Midbrain (tissue), 1 donor: ENCODE results near the gene ST8SIA4.

ENCODE experiments used
- DNase-seq: peaks from one replicate; lab custom pipeline; 2025; lab: John Stamatoyannopoulos, UW

The ST8SIA4 gene

GRCh38 chr5:100867039-100867562 is 36.0 kb downstream of the ST8SIA4 start:
- no peak for DNase-seq

GRCh38 chr5:100864931-100865330 is 38.2 kb downstream of the ST8SIA4 start:
- DNase-seq: no peak

GRCh38 chr5:100863739-100864138 is 39.3 kb downstream of the ST8SIA4 start:
- no peak for DNase-seq

- no peak for DNase-seq
Observed at GRCh38 chr5:100861148-100861547, 41.9 kb downstream of the ST8SIA4 start.

GRCh38 chr5:100860407-100860806 is 42.7 kb downstream of the ST8SIA4 start:
- DNase-seq: no peak

- no peak for DNase-seq
Observed at GRCh38 chr5:100858987-100859545, 44.0 kb downstream of the ST8SIA4 start.

GRCh38 chr5:100856462-100856861 is 46.6 kb downstream of the ST8SIA4 start:
- no peak for DNase-seq

GRCh38 chr5:100855937-100856430 is 47.1 kb downstream of the ST8SIA4 start:
- no peak for DNase-seq

- DNase-seq: no peak
Observed at GRCh38 chr5:100855295-100855694, 47.8 kb downstream of the ST8SIA4 start.

- DNase-seq: no peak
Observed at GRCh38 chr5:100854591-100854990, 48.5 kb downstream of the ST8SIA4 start.

GRCh38 chr5:100853582-100853981 is 49.5 kb downstream of the ST8SIA4 start:
- DNase-seq: no peak

- DNase-seq: no peak
Observed at GRCh38 chr5:100852988-100853449, 50.1 kb downstream of the ST8SIA4 start.

- DNase-seq: no peak
Observed at GRCh38 chr5:100852051-100852450, 51.0 kb downstream of the ST8SIA4 start.

- no peak for DNase-seq
Observed at GRCh38 chr5:100846772-100847171, 56.3 kb downstream of the ST8SIA4 start.

- DNase-seq: no peak
Observed at GRCh38 chr5:100842080-100842479, 61.0 kb downstream of the ST8SIA4 start.

GRCh38 chr5:100841358-100842076 is 61.6 kb downstream of the ST8SIA4 start:
- DNase-seq: no peak

- no peak for DNase-seq
Observed at GRCh38 chr5:100840789-100841188, 62.3 kb downstream of the ST8SIA4 start.

GRCh38 chr5:100840370-100840769 is 62.7 kb downstream of the ST8SIA4 start:
- no peak for DNase-seq

GRCh38 chr5:100838048-100838473 is 65.0 kb downstream of the ST8SIA4 start:
- no peak for DNase-seq

GRCh38 chr5:100834519-100834918 is 68.6 kb downstream of the ST8SIA4 start:
- no peak for DNase-seq

- no peak for DNase-seq
Observed at GRCh38 chr5:100832252-100833230, 70.5 kb downstream of the ST8SIA4 start.

- no peak for DNase-seq
Observed at GRCh38 chr5:100828898-100829356, 74.2 kb downstream of the ST8SIA4 start.
